ENCODE results near the gene LRRC75A.

GRCh38 chr17:16534236-16534635 is 42.2 kb upstream of the LRRC75A start:
- no peak for TF ChIP-seq CTCF (IDR thresholded peaks at IDR 0.05)
- TF ChIP-seq ZFX (IDR thresholded peaks at IDR 0.05; ENCODE audit: borderline replicate concordance), result no peak
